SU-DHL-6 (cell line): ENCODE measurements around the gene PCYT2.

ENCODE experiments used
- EZH2phosphoT487 ChIP-seq: fragments of 200-600 bp; sonication (generic), shearing (Covaris generic); conservative IDR thresholded peaks from 2 replicates; pipeline ENCODE4 v1.6.1; 2018; ENCODE audit warnings: mild to moderate bottlenecking, antibody characterized with exemption, low read length, moderate library complexity, mixed read lengths
- TF ChIP-seq, protein P1 (sequence below): fragments of 200-600 bp; sonication (generic); IDR thresholded peaks from one replicate; pipeline ENCODE4 v1.5.1; 2017; ENCODE audit warnings: antibody characterized with exemption, mild to moderate bottlenecking, low read length, moderate library complexity; ENCODE audit not compliant: insufficient read depth, poor library complexity, severe bottlenecking

DNA sequence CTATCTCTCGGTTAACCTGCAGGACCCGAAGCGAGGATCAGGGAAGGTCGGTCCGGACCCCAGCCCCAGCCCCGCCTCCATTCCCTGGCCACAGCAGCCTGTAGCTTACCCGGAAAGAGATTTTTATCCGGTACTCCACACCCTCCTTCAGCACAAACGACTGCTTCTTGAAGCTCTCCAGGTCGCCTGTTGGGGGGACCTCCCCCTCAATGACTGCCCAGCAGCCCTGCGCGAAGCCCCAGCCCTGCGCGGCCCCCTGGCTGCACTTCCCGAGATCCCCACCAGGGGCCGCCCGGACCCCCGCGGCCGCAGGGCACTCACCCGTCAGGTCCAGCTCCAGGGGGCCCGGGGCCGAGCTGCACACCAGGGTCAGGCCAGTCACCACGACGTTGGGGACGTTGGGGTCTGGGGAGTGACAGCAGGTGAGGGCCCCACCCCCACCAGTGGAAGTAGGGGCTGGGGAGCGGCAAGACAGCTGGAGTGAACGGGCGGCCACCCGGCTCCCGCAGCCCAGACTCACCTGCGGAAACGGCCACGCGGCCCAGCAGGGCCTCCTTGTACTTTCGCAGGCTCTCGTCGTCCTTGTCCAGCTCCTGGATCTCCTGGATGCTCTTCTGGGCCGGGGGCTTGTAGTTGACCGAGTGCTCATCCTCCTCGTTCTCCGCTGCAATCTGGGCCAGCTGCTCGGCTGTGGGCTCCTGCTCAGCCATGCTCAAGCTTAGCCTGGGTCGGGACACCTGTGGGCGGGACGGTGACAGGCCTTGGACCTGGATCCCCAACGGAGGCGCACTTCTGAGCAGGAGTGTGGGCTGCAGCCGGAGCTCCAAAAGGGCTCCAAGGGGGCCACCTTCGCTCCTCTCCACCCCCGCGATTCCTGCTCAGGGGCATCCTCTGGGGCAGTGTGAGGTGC is 41.7 kb downstream of the PCYT2 start:
- TF ChIP-seq, protein P1, sequence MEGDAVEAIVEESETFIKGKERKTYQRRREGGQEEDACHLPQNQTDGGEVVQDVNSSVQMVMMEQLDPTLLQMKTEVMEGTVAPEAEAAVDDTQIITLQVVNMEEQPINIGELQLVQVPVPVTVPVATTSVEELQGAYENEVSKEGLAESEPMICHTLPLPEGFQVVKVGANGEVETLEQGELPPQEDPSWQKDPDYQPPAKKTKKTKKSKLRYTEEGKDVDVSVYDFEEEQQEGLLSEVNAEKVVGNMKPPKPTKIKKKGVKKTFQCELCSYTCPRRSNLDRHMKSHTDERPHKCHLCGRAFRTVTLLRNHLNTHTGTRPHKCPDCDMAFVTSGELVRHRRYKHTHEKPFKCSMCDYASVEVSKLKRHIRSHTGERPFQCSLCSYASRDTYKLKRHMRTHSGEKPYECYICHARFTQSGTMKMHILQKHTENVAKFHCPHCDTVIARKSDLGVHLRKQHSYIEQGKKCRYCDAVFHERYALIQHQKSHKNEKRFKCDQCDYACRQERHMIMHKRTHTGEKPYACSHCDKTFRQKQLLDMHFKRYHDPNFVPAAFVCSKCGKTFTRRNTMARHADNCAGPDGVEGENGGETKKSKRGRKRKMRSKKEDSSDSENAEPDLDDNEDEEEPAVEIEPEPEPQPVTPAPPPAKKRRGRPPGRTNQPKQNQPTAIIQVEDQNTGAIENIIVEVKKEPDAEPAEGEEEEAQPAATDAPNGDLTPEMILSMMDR = peak; percentile 93
- no peak for TF ChIP-seq EZH2phosphoT487
